SU-DHL-6 (cell line): ENCODE measurements around the gene PPP1R37.

ENCODE experiments used
- EZH2phosphoT487 ChIP-seq: fragments of 200-600 bp; sonication (generic), shearing (Covaris generic); conservative IDR thresholded peaks from 2 replicates; pipeline ENCODE4 v1.6.1; 2018; ENCODE audit warnings: mild to moderate bottlenecking, antibody characterized with exemption, low read length, moderate library complexity, mixed read lengths
- TF ChIP-seq, protein P1 (sequence below): fragments of 200-600 bp; sonication (generic); IDR thresholded peaks from one replicate; pipeline ENCODE4 v1.5.1; 2017; ENCODE audit warnings: antibody characterized with exemption, mild to moderate bottlenecking, low read length, moderate library complexity; ENCODE audit not compliant: insufficient read depth, poor library complexity, severe bottlenecking

DNA sequence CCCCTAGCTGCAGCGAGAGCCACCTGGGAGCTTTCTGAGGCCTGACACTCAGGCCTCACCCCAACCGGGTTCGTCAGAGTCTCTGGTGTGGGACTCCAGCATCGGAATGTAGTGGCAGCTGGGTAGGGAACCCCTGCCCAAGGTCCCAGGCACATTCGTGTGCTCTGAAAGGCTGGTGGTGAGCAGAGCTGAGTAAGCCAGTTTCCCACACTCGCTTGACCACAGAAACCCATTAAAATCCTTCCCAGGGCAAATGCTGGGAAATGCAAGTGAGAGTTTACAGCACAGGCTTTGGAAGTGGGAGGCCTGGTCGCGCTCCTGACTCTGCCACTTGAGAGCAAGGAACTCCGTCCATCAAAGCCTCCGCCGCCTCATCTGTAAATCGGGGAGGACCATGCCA lies 80.8 kb downstream of the PPP1R37 start:
- TF ChIP-seq, protein P1, sequence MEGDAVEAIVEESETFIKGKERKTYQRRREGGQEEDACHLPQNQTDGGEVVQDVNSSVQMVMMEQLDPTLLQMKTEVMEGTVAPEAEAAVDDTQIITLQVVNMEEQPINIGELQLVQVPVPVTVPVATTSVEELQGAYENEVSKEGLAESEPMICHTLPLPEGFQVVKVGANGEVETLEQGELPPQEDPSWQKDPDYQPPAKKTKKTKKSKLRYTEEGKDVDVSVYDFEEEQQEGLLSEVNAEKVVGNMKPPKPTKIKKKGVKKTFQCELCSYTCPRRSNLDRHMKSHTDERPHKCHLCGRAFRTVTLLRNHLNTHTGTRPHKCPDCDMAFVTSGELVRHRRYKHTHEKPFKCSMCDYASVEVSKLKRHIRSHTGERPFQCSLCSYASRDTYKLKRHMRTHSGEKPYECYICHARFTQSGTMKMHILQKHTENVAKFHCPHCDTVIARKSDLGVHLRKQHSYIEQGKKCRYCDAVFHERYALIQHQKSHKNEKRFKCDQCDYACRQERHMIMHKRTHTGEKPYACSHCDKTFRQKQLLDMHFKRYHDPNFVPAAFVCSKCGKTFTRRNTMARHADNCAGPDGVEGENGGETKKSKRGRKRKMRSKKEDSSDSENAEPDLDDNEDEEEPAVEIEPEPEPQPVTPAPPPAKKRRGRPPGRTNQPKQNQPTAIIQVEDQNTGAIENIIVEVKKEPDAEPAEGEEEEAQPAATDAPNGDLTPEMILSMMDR = no peak
- TF ChIP-seq EZH2phosphoT487 = no peak
